Measurements from ENCODE around the gene HOXA6. TPM values are rescaled to one million over a fixed set of nuclear protein-coding genes. Genes with fewer than 3 reads are reported as not detected.

Gene HOXA6
- total RNA-seq, 1 experiment from 2014 or later: not detected

DNA sequence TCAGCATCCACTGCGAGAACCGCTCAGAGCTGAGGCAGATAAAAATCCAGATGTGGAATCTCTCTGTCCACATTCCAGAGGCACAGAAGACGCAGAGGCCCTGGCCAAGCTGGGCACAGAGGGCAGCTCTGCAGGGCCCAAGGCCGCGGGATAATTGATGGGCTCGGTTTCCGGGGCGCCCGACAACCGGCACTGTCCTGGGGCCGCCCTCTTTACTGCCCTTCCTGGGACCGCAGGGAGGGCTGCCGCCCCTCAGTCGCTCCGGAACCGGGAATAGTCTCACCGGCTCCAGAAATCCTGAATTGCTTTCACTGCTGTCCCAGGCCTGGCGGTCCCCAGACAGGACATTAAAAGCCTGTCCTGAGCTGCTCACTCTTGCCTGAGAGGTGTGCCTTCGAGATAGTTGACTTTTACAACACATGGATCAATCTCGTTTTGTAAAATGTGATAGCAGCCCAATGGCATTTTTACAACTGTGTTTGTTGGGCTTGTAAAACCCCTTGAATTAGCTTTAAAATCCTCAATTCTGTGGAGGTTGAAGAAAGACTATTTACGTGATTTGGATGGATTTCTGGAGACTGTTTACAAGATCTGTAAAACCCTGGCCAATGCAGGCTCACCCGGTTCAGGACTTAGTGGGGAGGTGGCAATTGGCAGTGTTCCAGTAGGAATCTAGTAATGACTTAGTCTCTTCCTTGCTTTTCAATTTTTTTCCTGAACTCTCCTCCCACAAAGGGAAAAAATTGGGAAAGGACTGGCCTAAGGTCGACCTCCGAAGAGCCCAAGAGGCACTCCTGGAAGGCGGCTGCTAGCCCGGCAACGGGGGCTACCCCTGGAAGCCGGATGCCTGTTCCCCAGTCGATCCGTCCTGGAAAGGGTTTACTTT, 1.4 kb upstream of the HOXA6 start:
- H3K79me1 ChIP-seq (ENCODE audit: insufficient read depth, low read depth, low read length, poor library complexity, severe bottlenecking): no peaks in the 10 kb centered on the region
- Mint-ChIP-seq H3K36me3 (ENCODE audit: insufficient read depth in 1 of 3, low read depth in 3 of 3) (no peaks in the 10 kb centered on the region; a peak in 3 of 7 replicates), H3K9me3 (peaks cover 20 to 22% of the 10 kb centered on the region in 2 experiments), H3K27ac (no peak overlapping the region), H3K27me3 (ENCODE audit: low read depth) (peaks cover 100% of the 10 kb centered on the region), H3K4me3 (no peak overlapping the region), H3K4me1 (peaks cover 10 to 24% of the 10 kb centered on the region in 2 experiments)
- H2BK12ac ChIP-seq (ENCODE audit: insufficient read length, low read depth, low read length): no peak overlapping the region
- H3T11ph ChIP-seq (ENCODE audit: low read length): no peak overlapping the region
- TF ChIP-seq, protein P1, sequence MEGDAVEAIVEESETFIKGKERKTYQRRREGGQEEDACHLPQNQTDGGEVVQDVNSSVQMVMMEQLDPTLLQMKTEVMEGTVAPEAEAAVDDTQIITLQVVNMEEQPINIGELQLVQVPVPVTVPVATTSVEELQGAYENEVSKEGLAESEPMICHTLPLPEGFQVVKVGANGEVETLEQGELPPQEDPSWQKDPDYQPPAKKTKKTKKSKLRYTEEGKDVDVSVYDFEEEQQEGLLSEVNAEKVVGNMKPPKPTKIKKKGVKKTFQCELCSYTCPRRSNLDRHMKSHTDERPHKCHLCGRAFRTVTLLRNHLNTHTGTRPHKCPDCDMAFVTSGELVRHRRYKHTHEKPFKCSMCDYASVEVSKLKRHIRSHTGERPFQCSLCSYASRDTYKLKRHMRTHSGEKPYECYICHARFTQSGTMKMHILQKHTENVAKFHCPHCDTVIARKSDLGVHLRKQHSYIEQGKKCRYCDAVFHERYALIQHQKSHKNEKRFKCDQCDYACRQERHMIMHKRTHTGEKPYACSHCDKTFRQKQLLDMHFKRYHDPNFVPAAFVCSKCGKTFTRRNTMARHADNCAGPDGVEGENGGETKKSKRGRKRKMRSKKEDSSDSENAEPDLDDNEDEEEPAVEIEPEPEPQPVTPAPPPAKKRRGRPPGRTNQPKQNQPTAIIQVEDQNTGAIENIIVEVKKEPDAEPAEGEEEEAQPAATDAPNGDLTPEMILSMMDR (conservative IDR thresholded peaks at IDR 0.05): no peak
- no peak overlapping the region for H3K18ac ChIP-seq (ENCODE audit: insufficient read length, low read depth, low read length)
- no peak overlapping the region for H2AK5ac ChIP-seq (ENCODE audit: insufficient read length, low read length)
- WGBS (ENCODE audit: extremely low coverage, insufficient read length, low lambda C conversion rate): no CpG with 5 or more reads among the region's 30 CpGs
- H3K79me2 ChIP-seq (ENCODE audit: insufficient read depth, low read length): no peaks in the 10 kb centered on the region
- no peak overlapping the region for H2BK20ac ChIP-seq (ENCODE audit: low read depth, low read length, poor library complexity, severe bottlenecking)
- no peak overlapping the region for H3K4me2 ChIP-seq (ENCODE audit: insufficient read depth, insufficient read length, low read length)
- no peak overlapping the region for H3K14ac ChIP-seq (ENCODE audit: insufficient read depth, low read length)
- H2BK120ac ChIP-seq (ENCODE audit: low read depth, low read length, poor library complexity, severe bottlenecking): no peak overlapping the region
- H3K27ac ChIP-seq (ENCODE audit: insufficient read length, low read depth, low read length): no peak overlapping the region
- no peak overlapping the region for H4K8ac ChIP-seq (replicated peaks; ENCODE audit: insufficient read length, low read depth, low read length)
- H3K27me3 ChIP-seq (ENCODE audit: insufficient read depth, low read length): peaks cover 97% of the 10 kb centered on the region
- H3K23ac ChIP-seq (ENCODE audit: insufficient read length, low read depth, low read length): no peak overlapping the region
- no peak overlapping the region for H2AFZ ChIP-seq (ENCODE audit: low read length)
- peaks cover 5% of the 10 kb centered on the region for H3K23me2 ChIP-seq (ENCODE audit: insufficient read length, low read depth, low read length, poor library complexity, severe bottlenecking)
- no peak overlapping the region for H3K56ac ChIP-seq (ENCODE audit: insufficient read length, low read depth, low read length)
- no peaks in the 10 kb centered on the region for H3K9me3 ChIP-seq (ENCODE audit: control insufficient read depth, low read depth, low read length)
- H3K9ac ChIP-seq (ENCODE audit: extremely low read depth, insufficient read length, low read length): no peak overlapping the region
- H3K4ac ChIP-seq (ENCODE audit: low read depth, low read length): no peak overlapping the region
- H3K4me1 ChIP-seq (ENCODE audit: insufficient read depth, low read length): no peaks in the 10 kb centered on the region
- H4K91ac ChIP-seq (ENCODE audit: insufficient read length, low read depth, low read length): no peak overlapping the region
- no peak overlapping the region for H4K5ac ChIP-seq (ENCODE audit: insufficient read length, low read depth, low read length)
- H2BK5ac ChIP-seq (ENCODE audit: insufficient read length, low read length): no peak overlapping the region
- DNase-seq: no peak
- H4K20me1 ChIP-seq (ENCODE audit: control insufficient read depth, insufficient read depth, insufficient read length): no peaks in the 10 kb centered on the region
- H2BK15ac ChIP-seq (ENCODE audit: low read depth, low read length): no peak overlapping the region

Data from H9 (cell line).